SU-DHL-6 (cell line): ENCODE data around the gene AGAP1.

Experiments used
- EZH2phosphoT487 ChIP-seq: fragments of 200-600 bp; sonication (generic), shearing (Covaris generic); conservative IDR thresholded peaks from 2 replicates; pipeline ENCODE4 v1.6.1; 2018; ENCODE audit warnings: mild to moderate bottlenecking, antibody characterized with exemption, low read length, moderate library complexity, mixed read lengths
- TF ChIP-seq, protein P1 (sequence below): fragments of 200-600 bp; sonication (generic); IDR thresholded peaks from one replicate; pipeline ENCODE4 v1.5.1; 2017; ENCODE audit warnings: antibody characterized with exemption, mild to moderate bottlenecking, low read length, moderate library complexity; ENCODE audit not compliant: insufficient read depth, poor library complexity, severe bottlenecking

DNA sequence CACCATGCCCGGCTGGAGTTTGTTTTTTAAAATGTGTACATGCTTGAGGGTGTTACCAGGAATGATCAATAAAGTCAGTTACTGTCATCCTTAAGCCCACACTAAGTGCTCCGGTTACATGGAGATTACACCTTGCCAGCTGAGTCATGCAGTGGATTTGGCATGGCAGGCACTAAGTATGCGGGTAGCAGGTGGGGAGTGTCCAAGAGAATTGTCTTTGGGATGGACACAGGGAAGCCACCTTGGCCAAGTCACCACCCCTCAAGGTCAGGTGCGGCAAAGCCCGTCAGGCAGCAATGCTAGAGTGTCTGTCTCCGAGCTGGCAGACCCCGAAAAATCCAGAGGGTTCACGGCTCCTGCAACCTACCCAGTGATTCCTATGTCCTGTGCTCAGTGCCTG lies 619.6 kb downstream of the AGAP1 start:
- TF ChIP-seq, protein P1, sequence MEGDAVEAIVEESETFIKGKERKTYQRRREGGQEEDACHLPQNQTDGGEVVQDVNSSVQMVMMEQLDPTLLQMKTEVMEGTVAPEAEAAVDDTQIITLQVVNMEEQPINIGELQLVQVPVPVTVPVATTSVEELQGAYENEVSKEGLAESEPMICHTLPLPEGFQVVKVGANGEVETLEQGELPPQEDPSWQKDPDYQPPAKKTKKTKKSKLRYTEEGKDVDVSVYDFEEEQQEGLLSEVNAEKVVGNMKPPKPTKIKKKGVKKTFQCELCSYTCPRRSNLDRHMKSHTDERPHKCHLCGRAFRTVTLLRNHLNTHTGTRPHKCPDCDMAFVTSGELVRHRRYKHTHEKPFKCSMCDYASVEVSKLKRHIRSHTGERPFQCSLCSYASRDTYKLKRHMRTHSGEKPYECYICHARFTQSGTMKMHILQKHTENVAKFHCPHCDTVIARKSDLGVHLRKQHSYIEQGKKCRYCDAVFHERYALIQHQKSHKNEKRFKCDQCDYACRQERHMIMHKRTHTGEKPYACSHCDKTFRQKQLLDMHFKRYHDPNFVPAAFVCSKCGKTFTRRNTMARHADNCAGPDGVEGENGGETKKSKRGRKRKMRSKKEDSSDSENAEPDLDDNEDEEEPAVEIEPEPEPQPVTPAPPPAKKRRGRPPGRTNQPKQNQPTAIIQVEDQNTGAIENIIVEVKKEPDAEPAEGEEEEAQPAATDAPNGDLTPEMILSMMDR, result no peak
- no peak for TF ChIP-seq EZH2phosphoT487
